Measurements from ENCODE around the gene ITIH5. TPM values are rescaled to one million over a fixed set of nuclear protein-coding genes. Genes with fewer than 3 reads are reported as not detected.

The ITIH5 gene
- total RNA-seq, 1 donor from 2014 or later = 4.0 TPM

- peaks cover 19% of the 10 kb centered on the region for H3K9me3 Mint-ChIP-seq (ENCODE audit: unreplicated experiment)
- TF ChIP-seq EZH2 (IDR thresholded peaks at IDR 0.05; ENCODE audit: insufficient read depth, low read length) = no peak
- no peak for TF ChIP-seq CTCF (IDR thresholded peaks at IDR 0.05; ENCODE audit: insufficient read depth, low read depth, low read length)
- FAIRE-seq = no peak
Measured at GRCh38 chr10:7689591-7689990, 22.8 kb upstream of the ITIH5 start.

GRCh38 chr10:7687228-7687907 is 20.6 kb upstream of the ITIH5 start:
- TF ChIP-seq EZH2 (IDR thresholded peaks at IDR 0.05; ENCODE audit: insufficient read depth, low read length) (no peak), CTCF (IDR thresholded peaks at IDR 0.05; ENCODE audit: insufficient read depth, low read depth, low read length) (peak; percentile 86)
- H3K79me2 ChIP-seq (ENCODE audit: insufficient read depth, low read length) = no peaks in the 10 kb centered on the region
- H3K4me2 ChIP-seq (ENCODE audit: low read length) = no peak overlapping the region
- H3K4me1 Mint-ChIP-seq (ENCODE audit: low read depth, unreplicated experiment) = no peaks in the 10 kb centered on the region
- peak; percentile 76 for DNase-seq (ENCODE audit: low read depth)
- H3K4me3 ChIP-seq (ENCODE audit: insufficient read depth, low read depth, low read length) = no peak overlapping the region
- peaks cover 20% of the 10 kb centered on the region for H3K9me3 Mint-ChIP-seq (ENCODE audit: unreplicated experiment)
- H2AFZ ChIP-seq (ENCODE audit: low read depth, low read length) = no peak overlapping the region
- no peaks in the 10 kb centered on the region for H3K9me3 ChIP-seq (ENCODE audit: insufficient read depth, low read depth, low read length)
- no peak overlapping the region for H3K4me3 Mint-ChIP-seq (ENCODE audit: unreplicated experiment)
- no peaks in the 10 kb centered on the region for H3K36me3 ChIP-seq (ENCODE audit: insufficient read depth, low read length)
- H3K27me3 ChIP-seq (ENCODE audit: insufficient read depth, low read length) = no peaks in the 10 kb centered on the region
- peak overlapping the region; percentile 67 for H3K27ac Mint-ChIP-seq (ENCODE audit: unreplicated experiment)
- H3K27me3 Mint-ChIP-seq (ENCODE audit: low read depth, unreplicated experiment) = peaks cover 4% of the 10 kb centered on the region
- peak; percentile 68 for FAIRE-seq
- no peaks in the 10 kb centered on the region for H4K20me1 ChIP-seq (ENCODE audit: insufficient read depth, low read length)
- H3K9ac ChIP-seq (ENCODE audit: low read length) = no peak overlapping the region
- no peak overlapping the region for H3K27ac ChIP-seq (ENCODE audit: low read depth, low read length)
- H3K36me3 Mint-ChIP-seq (ENCODE audit: low read depth, unreplicated experiment) = peaks cover 2% of the 10 kb centered on the region
- no peaks in the 10 kb centered on the region for H3K4me1 ChIP-seq (ENCODE audit: insufficient read depth, low read length)

More at GRCh38 chr10:7689591-7689990, 22.8 kb upstream of the ITIH5 start:
- Histone ChIP-seq H3K79me2 (ENCODE audit: insufficient read depth, low read length) (no peaks in the 10 kb centered on the region), H4K20me1 (ENCODE audit: insufficient read depth, low read length) (no peaks in the 10 kb centered on the region), H2AFZ (ENCODE audit: low read depth, low read length) (no peak overlapping the region), H3K9me3 (ENCODE audit: insufficient read depth, low read depth, low read length) (no peaks in the 10 kb centered on the region), H3K4me1 (ENCODE audit: insufficient read depth, low read length) (no peaks in the 10 kb centered on the region), H3K4me3 (ENCODE audit: insufficient read depth, low read depth, low read length) (no peak overlapping the region), H3K27ac (ENCODE audit: low read depth, low read length) (no peak overlapping the region), H3K27me3 (ENCODE audit: insufficient read depth, low read length) (no peaks in the 10 kb centered on the region), H3K9ac (ENCODE audit: low read length) (no peak overlapping the region), H3K36me3 (ENCODE audit: insufficient read depth, low read length) (no peaks in the 10 kb centered on the region), H3K4me2 (ENCODE audit: low read length) (no peak overlapping the region)
- peaks cover 2% of the 10 kb centered on the region for H3K36me3 Mint-ChIP-seq (ENCODE audit: low read depth, unreplicated experiment)
- DNase-seq (ENCODE audit: low read depth) = no peak
- H3K27ac Mint-ChIP-seq (ENCODE audit: unreplicated experiment) = no peak overlapping the region
- H3K4me3 Mint-ChIP-seq (ENCODE audit: unreplicated experiment) = no peak overlapping the region
- peaks cover 4% of the 10 kb centered on the region for H3K27me3 Mint-ChIP-seq (ENCODE audit: low read depth, unreplicated experiment)
- no peaks in the 10 kb centered on the region for H3K4me1 Mint-ChIP-seq (ENCODE audit: low read depth, unreplicated experiment)
